ENCODE results near the gene MAK.
"Not testable (repeated sequence)": the region's sequence is repeated elsewhere in the genome, so short reads cannot be mapped to it uniquely, and the experiment has no call there.

Gene MAK

GRCh38 chr6:10853849-10854300 lies 15.5 kb upstream of the MAK start:
- not testable (repeated sequence) for DNase-seq

GRCh38 chr6:10852361-10852960 lies 14.1 kb upstream of the MAK start:
- DNase-seq, result no peak

GRCh38 chr6:10850728-10851127 lies 12.4 kb upstream of the MAK start:
- no peak for DNase-seq

GRCh38 chr6:10849901-10850300 lies 11.6 kb upstream of the MAK start:
- DNase-seq, result no peak

- DNase-seq, result no peak
These were observed 9.3 kb upstream of the MAK start for GRCh38 chr6:10847684-10848083.

GRCh38 chr6:10843554-10843953 lies 5.2 kb upstream of the MAK start:
- no peak for DNase-seq

- no peak for DNase-seq
These were observed 525 bp upstream of the MAK start for GRCh38 chr6:10838794-10839333.

GRCh38 chr6:10837622-10837994 lies 731 bp downstream of the MAK start:
- no peak for DNase-seq

GRCh38 chr6:10837009-10837621 lies 1.2 kb downstream of the MAK start:
- DNase-seq, result no peak

GRCh38 chr6:10834823-10835222 lies 3.5 kb downstream of the MAK start:
- DNase-seq, result no peak

GRCh38 chr6:10831609-10832008 lies 6.7 kb downstream of the MAK start:
- DNase-seq, result no peak

- no peak for DNase-seq
These were observed 13.5 kb downstream of the MAK start for GRCh38 chr6:10824819-10825218.

GRCh38 chr6:10824297-10824696 lies 14.0 kb downstream of the MAK start:
- no peak for DNase-seq

GRCh38 chr6:10814176-10814575 lies 24.2 kb downstream of the MAK start:
- not testable (repeated sequence) for DNase-seq

GRCh38 chr6:10809098-10809497 lies 29.2 kb downstream of the MAK start:
- no peak for DNase-seq

GRCh38 chr6:10808376-10808775 lies 30.0 kb downstream of the MAK start:
- no peak for DNase-seq

GRCh38 chr6:10801224-10801848 lies 37.0 kb downstream of the MAK start:
- DNase-seq, result peak; percentile 10

GRCh38 chr6:10800810-10801209 lies 37.5 kb downstream of the MAK start:
- no peak for DNase-seq

GRCh38 chr6:10794239-10794638 lies 44.1 kb downstream of the MAK start:
- no peak for DNase-seq

GRCh38 chr6:10793695-10794094 lies 44.6 kb downstream of the MAK start:
- DNase-seq, result no peak

- no peak for DNase-seq
These were observed 45.3 kb downstream of the MAK start for GRCh38 chr6:10793035-10793434.

- no peak for DNase-seq
These were observed 46.2 kb downstream of the MAK start for GRCh38 chr6:10792101-10792500.

GRCh38 chr6:10791673-10792072 lies 46.7 kb downstream of the MAK start:
- DNase-seq, result no peak

GRCh38 chr6:10779076-10779475 lies 59.3 kb downstream of the MAK start:
- no peak for DNase-seq

All from COR-L47 (cell line).